ENCODE data around the gene HS6ST3. TPM values are rescaled to one million over a fixed set of nuclear protein-coding genes. Genes with fewer than 3 reads are reported as not detected.

Gene HS6ST3
- total RNA-seq, 6 donors from 2014 or later, result 0.03 to 1.0 (median 0.22) TPM; not detected in 1

DNA sequence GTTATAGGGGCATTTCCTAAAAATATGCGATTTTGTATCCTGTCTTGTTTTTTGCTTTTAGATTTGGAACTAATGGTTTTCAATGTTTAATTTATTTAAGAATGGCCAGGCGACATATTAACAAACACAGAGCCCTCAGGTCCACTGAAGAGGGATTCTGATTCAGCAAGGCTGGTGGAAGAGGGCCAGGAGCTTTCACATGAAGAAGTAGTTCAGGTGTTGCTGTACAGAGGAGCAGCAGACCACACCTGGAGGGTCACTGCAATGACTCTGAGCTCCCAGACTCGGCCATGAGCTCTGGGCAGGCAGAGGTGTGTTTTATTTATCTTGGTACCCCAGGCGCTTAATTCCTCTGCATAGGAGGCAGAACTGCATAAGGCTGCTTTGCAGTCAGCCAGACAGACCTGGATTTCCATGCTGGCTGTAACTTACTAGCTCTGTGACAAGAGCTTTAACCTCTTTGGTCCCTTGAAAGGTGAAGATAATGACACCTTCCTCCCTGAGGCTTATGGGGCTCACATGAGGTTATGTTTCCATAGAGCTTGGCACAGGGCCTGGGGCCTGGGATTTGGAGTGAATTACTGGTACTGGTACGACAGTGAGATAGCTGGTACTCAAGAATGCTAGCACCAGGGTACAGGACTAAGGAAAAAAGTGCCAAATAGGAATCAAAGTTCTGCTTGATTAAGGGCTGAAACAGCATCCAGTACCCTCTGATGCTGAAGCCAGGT is 719.6 kb downstream of the HS6ST3 start:
- Histone ChIP-seq H3K27ac (no peak overlapping the region), H3K4me3 (no peak overlapping the region), H3K36me3 (no peaks in the 10 kb centered on the region), H3K27me3 (no peaks in the 10 kb centered on the region), H3K4me1 (no peaks in the 10 kb centered on the region), H3K9me3 (no peaks in the 10 kb centered on the region)
- TF ChIP-seq, protein P1, sequence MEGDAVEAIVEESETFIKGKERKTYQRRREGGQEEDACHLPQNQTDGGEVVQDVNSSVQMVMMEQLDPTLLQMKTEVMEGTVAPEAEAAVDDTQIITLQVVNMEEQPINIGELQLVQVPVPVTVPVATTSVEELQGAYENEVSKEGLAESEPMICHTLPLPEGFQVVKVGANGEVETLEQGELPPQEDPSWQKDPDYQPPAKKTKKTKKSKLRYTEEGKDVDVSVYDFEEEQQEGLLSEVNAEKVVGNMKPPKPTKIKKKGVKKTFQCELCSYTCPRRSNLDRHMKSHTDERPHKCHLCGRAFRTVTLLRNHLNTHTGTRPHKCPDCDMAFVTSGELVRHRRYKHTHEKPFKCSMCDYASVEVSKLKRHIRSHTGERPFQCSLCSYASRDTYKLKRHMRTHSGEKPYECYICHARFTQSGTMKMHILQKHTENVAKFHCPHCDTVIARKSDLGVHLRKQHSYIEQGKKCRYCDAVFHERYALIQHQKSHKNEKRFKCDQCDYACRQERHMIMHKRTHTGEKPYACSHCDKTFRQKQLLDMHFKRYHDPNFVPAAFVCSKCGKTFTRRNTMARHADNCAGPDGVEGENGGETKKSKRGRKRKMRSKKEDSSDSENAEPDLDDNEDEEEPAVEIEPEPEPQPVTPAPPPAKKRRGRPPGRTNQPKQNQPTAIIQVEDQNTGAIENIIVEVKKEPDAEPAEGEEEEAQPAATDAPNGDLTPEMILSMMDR (IDR thresholded peaks at IDR 0.05), result no peak
- TF ChIP-seq EP300 (IDR thresholded peaks at IDR 0.05) (no peak), POLR2AphosphoS5 (IDR thresholded peaks at IDR 0.05) (no peak), POLR2A (IDR thresholded peaks at IDR 0.05) (no peak)
- ATAC-seq (ENCODE audit: low FRiP score in 2 of 2) (no peak), DNase-seq (no peak)
- WGBS, 2 donors, result 74 to 84% methylated on average over 5 of the region's 5 CpGs

DNA sequence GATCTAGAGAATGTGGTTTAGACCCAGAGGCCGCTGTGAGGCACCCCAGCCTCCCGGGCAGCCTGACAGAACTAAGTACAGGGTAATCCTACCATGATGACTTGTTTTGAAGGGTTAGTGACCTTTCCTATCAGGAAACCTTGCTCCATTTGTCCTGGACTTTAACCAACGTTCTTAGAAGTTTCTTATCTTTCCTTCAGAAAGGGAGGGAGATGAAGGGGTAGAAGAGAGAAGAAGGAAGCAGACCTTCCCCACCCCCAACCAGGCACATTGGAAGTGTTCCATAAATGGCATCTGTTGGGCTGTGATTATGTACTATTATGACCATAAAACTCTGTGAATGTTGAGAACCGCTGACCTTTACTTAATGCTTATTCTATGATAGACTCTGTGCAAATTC is 720.2 kb downstream of the HS6ST3 start:
- H3K4me3 ChIP-seq, result no peak overlapping the region
- TF ChIP-seq EP300 (IDR thresholded peaks at IDR 0.05), result no peak
- TF ChIP-seq POLR2AphosphoS5 (IDR thresholded peaks at IDR 0.05), result no peak
- no peak for TF ChIP-seq POLR2A (IDR thresholded peaks at IDR 0.05)
- TF ChIP-seq, protein P1 (IDR thresholded peaks at IDR 0.05), result no peak
- H3K27ac ChIP-seq, result no peak overlapping the region
- no peaks in the 10 kb centered on the region for H3K36me3 ChIP-seq
- DNase-seq (peak in 1 of 2 donors; percentile 8), ATAC-seq (ENCODE audit: low FRiP score in 2 of 2) (no peak)
- H3K4me1 ChIP-seq, result no peaks in the 10 kb centered on the region
- no peaks in the 10 kb centered on the region for H3K9me3 ChIP-seq
- 49 to 55% methylated on average over 4 of the region's 4 CpGs for WGBS, 2 donors
- no peaks in the 10 kb centered on the region for H3K27me3 ChIP-seq

DNA sequence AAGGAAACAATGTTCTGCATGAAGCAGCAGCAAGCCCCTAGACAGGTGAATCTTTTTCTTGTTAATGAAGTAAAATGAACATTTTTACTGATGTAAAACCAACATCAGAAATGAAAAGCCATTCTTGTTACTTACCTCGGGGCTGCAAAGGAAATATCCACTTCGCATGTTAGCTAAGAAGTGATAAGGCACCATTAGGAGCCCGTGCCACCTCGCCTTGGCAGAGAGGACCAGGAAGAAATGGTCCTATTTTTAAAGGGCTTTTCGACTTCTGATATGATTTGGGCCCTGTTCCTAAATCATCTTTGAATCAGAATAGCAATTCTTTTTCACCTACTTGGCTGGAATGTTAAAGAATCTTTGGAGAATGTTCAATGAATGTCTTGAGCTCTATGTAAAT is 721.1 kb downstream of the HS6ST3 start:
- H3K4me1 ChIP-seq, result no peaks in the 10 kb centered on the region
- H3K9me3 ChIP-seq, result no peaks in the 10 kb centered on the region
- no peaks in the 10 kb centered on the region for H3K27me3 ChIP-seq
- H3K4me3 ChIP-seq, result no peak overlapping the region
- no peak overlapping the region for H3K27ac ChIP-seq
- no peaks in the 10 kb centered on the region for H3K36me3 ChIP-seq
- WGBS, 2 donors, result 63 to 70% methylated on average over 5 of the region's 5 CpGs
- ATAC-seq (ENCODE audit: low FRiP score in 2 of 2) (no peak), DNase-seq (no peak)
- TF ChIP-seq, protein P1 (IDR thresholded peaks at IDR 0.05), result no peak
- TF ChIP-seq EP300 (IDR thresholded peaks at IDR 0.05), result no peak

DNA sequence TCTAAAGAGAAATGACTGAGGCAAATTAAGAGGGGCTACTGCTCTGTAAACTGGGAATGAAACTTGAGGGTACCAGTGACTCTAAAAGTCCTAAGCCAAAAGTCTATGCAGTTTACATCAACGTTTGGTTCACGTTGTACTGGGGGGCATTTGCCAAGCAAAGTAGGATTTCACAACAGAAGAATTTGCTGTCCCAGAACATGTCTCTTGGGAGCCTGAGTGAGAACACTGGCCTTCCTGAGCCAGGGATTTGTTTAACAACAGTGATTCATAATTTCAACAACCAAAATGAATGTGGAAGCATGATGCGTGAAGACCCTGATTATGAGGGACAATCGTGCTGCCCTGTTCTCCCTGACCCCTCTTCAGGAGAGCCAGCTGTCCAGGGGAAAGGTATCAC is 726.4 kb downstream of the HS6ST3 start:
- TF ChIP-seq POLR2A (IDR thresholded peaks at IDR 0.05), result no peak
- no peak for TF ChIP-seq EP300 (IDR thresholded peaks at IDR 0.05)
- TF ChIP-seq POLR2AphosphoS5 (IDR thresholded peaks at IDR 0.05), result no peak
- TF ChIP-seq, protein P1 (IDR thresholded peaks at IDR 0.05), result no peak
- peak in 1 of 2 donors; percentile 58 for ATAC-seq (ENCODE audit: low FRiP score in 2 of 2)
- WGBS, 2 donors, result 70% methylated on average over 4 of the region's 4 CpGs

DNA sequence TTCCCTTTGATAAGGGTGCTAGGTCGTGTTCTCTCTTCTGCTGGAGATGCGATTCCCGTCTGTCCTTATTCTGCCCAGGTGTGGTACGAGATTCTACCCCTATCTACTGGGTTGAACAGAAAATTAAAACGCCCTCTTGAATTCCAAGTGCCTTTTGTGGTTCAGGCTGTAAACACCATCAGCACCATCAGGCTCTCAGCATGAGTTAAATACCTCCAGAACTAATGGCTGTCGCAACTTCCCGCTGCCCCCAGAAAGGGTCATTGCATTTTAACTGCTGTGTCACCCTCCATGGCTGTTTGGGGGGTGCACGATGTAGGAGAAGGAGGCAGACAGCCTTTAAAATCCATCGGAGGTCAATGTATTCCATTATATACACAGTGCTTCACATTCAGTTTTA is 727.0 kb downstream of the HS6ST3 start:
- no peaks in the 10 kb centered on the region for H3K9me3 ChIP-seq
- ATAC-seq (ENCODE audit: low FRiP score in 2 of 2) (no peak), DNase-seq (no peak)
- TF ChIP-seq POLR2A (IDR thresholded peaks at IDR 0.05), result no peak
- no peak for TF ChIP-seq POLR2AphosphoS5 (IDR thresholded peaks at IDR 0.05)
- no peak for TF ChIP-seq EP300 (IDR thresholded peaks at IDR 0.05)
- TF ChIP-seq, protein P1 (IDR thresholded peaks at IDR 0.05), result no peak
- no peak overlapping the region for H3K27ac ChIP-seq
- no peaks in the 10 kb centered on the region for H3K27me3 ChIP-seq
- no peaks in the 10 kb centered on the region for H3K4me1 ChIP-seq
- no peak overlapping the region for H3K4me3 ChIP-seq
- no peaks in the 10 kb centered on the region for H3K36me3 ChIP-seq
- 62 to 73% methylated on average over 9 of the region's 9 CpGs for WGBS, 2 donors

More for the DNA sequence above, 726.4 kb downstream of the HS6ST3 start:
- H3K4me3 ChIP-seq, result no peak overlapping the region
- no peaks in the 10 kb centered on the region for H3K4me1 ChIP-seq
- no peaks in the 10 kb centered on the region for H3K27me3 ChIP-seq
- H3K27ac ChIP-seq, result no peak overlapping the region
- DNase-seq, result no peak
- H3K36me3 ChIP-seq, result no peaks in the 10 kb centered on the region
- H3K9me3 ChIP-seq, result no peaks in the 10 kb centered on the region

Data from upper lobe of left lung (tissue), 6 donors.